Tibial artery (tissue), 4 donors: Measurements from ENCODE around the gene PHKA2.

Source experiments
- DNase-seq, 2 donors: peaks; one replicate each; pipeline ENCODE4 v3.0.0-alpha.2; 2019
- H3K27ac ChIP-seq, 2 donors: fragments of 200-600 bp; sonication (generic) in 1 of 2; 1 replicate in 1 of 2; 2 replicates in 1 of 2; pipeline ENCODE4 v1.5.1; 2018 to 2019; ENCODE audit warnings: mild to moderate bottlenecking in 1 of 2
- H3K27me3 ChIP-seq, 2 donors: fragments of 200-600 bp; sonication (generic) in 1 of 2; one replicate each; pipeline versions ENCODE4 v1.5.1 to v1.6.0; 2016 to 2019
- H3K36me3 ChIP-seq, 3 donors: fragments of 200-600 bp; sonication (generic) in 2 of 3; one replicate each; pipeline ENCODE4 v1.5.1; 2016 to 2019; ENCODE audit warnings: mild to moderate bottlenecking in 2 of 3
- H3K4me1 ChIP-seq, 4 donors: fragments of 200-600 bp; sonication (generic) in 2 of 4; 1 replicate in 3 of 4; 2 replicates in 1 of 4; pipeline ENCODE4 v1.5.1; 2016 to 2019
- H3K4me3 ChIP-seq, 2 donors: fragments of 200-600 bp; sonication (generic) in 1 of 2; 1 replicate in 1 of 2; 2 replicates in 1 of 2; pipeline ENCODE4 v1.5.1; 2018 to 2019; ENCODE audit warnings: mild to moderate bottlenecking in 2 of 2
- H3K9me3 ChIP-seq, 3 donors: fragments of 200-600 bp; sonication (generic) in 1 of 3; one replicate each; pipeline ENCODE4 v1.5.1; 2016 to 2019
- intact Hi-C: fragments of 100-400 bp; cut with DNase I; formaldehyde crosslinking; loops from one replicate; pipeline ENCODE4 v1.15.0; 2023; ENCODE audit warnings: low total_unique reads
- TF ChIP-seq, protein P1 (sequence below), 2 experiments: fragments of 200-600 bp in 1 of 2; fragments of 450-650 bp in 1 of 2; IDR thresholded peaks; one replicate each; pipeline ENCODE4 v1.5.1; 2017 to 2019; ENCODE audit warnings: antibody characterized with exemption in 2 of 2, mild to moderate bottlenecking in 1 of 2, moderate library complexity in 1 of 2

PHKA2 gene

DNA sequence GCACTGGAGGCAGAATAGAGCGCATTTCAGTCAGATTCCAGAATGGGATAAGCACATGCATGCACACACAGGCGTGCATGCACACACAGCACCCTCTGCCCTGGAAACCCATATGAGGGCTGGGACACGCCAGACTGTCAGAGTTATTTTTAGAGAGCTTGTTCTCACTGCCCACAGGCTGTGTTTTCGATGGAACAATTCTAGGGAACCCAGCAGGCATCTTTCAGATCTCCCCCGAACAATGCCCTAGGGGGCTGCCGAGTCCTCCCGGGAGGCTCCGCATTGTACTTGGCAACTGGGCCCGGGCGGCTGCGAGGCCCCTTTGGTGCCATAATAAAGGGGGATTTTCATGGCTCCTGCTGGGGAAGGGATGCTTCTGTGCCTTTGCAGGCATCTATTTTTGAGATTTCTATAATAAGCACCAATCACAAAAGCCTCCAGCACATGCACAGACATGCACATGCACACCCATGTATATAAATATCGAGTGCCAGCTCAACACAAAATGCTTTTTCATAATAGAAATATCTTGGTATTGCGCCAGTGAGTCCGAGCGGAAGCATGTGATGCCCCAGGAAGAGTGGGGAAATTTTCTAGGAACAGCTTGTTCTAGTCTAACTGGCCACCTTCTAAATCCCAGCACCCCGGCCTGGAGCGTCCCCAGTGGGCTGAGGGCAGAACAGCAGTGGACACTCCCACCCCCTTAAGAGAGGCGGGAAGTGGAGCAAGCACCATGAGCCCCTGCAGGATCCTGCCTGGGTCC, 88.5 kb downstream of the PHKA2 start:
- TF ChIP-seq, protein P1, sequence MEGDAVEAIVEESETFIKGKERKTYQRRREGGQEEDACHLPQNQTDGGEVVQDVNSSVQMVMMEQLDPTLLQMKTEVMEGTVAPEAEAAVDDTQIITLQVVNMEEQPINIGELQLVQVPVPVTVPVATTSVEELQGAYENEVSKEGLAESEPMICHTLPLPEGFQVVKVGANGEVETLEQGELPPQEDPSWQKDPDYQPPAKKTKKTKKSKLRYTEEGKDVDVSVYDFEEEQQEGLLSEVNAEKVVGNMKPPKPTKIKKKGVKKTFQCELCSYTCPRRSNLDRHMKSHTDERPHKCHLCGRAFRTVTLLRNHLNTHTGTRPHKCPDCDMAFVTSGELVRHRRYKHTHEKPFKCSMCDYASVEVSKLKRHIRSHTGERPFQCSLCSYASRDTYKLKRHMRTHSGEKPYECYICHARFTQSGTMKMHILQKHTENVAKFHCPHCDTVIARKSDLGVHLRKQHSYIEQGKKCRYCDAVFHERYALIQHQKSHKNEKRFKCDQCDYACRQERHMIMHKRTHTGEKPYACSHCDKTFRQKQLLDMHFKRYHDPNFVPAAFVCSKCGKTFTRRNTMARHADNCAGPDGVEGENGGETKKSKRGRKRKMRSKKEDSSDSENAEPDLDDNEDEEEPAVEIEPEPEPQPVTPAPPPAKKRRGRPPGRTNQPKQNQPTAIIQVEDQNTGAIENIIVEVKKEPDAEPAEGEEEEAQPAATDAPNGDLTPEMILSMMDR (IDR thresholded peaks at IDR 0.05) = peak; percentile 72 to 74
- Histone ChIP-seq H3K36me3 (peaks cover 0 to 15% (median 0%) of the 10 kb centered on the region in 3 donors), H3K27ac (peak overlapping the region; percentile 77 to 83), H3K27me3 (no peaks in the 10 kb centered on the region), H3K4me3 (peak overlapping the region; percentile 8 to 22), H3K4me1 (peaks cover 0 to 26% (median 8%) of the 10 kb centered on the region in 4 donors), H3K9me3 (no peaks in the 10 kb centered on the region)
- peak; percentile 66 to 90 for DNase-seq
- intact Hi-C loops = loop anchor here (5.0 kb wide), 1 partner anchor 488 kb away; no protein-coding TSS in a partner anchor

DNA sequence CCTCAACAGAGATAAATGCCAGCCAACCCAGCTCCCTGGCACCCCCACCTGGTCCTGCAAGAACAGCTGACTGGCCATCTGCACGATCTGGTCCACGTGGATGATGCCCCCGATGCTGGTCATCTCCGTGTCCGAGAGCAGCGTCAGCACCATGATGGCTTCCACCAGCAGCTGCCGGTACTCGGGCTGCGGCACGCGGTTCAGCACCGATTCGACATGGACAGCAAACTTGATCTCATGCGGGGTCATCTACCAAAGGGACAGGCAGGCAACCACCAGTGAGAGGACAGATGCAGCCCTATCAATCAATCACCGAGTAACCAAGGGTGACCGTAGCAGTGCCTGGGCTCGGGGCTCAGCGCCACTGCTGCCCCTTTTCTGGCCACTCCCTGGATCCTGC, 89.8 kb downstream of the PHKA2 start:
- no peaks in the 10 kb centered on the region for H3K9me3 ChIP-seq
- no peak overlapping the region for H3K4me3 ChIP-seq
- peaks cover 0 to 26% (median 8%) of the 10 kb centered on the region in 4 donors for H3K4me1 ChIP-seq
- H3K36me3 ChIP-seq = peaks cover 0 to 14% (median 0%) of the 10 kb centered on the region in 3 donors
- no peak for DNase-seq
- intact Hi-C loops = no loop called here
- H3K27ac ChIP-seq = peak overlapping the region; percentile 77 to 83
- TF ChIP-seq, protein P1 (IDR thresholded peaks at IDR 0.05) = no peak
- no peaks in the 10 kb centered on the region for H3K27me3 ChIP-seq

DNA sequence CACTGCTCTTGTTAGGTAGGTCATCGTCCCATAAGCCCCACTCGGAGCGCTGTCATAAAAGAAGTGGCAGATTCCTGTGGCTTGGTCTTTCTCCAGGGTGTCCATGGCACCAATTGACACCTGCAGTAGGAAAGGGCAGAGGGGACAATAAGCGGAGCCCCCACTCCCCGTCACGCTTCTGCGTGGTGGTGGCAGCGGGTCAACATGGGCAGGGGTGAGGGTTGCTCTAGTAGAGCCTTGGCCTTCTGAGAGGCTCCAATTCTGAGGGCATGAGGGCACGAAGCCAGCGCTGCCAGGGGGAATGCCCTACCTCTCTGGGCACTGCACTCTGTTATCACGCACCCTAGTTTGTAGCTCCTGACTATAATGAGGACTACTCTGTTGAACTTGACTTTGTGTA, 90.4 kb downstream of the PHKA2 start:
- intact Hi-C loops = no loop called here
- Histone ChIP-seq H3K9me3 (no peaks in the 10 kb centered on the region), H3K27ac (peak overlapping the region in 1 of 2 donors; percentile 83), H3K36me3 (peaks cover 0 to 8% (median 0%) of the 10 kb centered on the region in 3 donors), H3K4me3 (no peak overlapping the region), H3K4me1 (peaks cover 0 to 26% (median 8%) of the 10 kb centered on the region in 4 donors), H3K27me3 (no peaks in the 10 kb centered on the region)
- no peak for DNase-seq
- TF ChIP-seq, protein P1 (IDR thresholded peaks at IDR 0.05) = no peak

DNA sequence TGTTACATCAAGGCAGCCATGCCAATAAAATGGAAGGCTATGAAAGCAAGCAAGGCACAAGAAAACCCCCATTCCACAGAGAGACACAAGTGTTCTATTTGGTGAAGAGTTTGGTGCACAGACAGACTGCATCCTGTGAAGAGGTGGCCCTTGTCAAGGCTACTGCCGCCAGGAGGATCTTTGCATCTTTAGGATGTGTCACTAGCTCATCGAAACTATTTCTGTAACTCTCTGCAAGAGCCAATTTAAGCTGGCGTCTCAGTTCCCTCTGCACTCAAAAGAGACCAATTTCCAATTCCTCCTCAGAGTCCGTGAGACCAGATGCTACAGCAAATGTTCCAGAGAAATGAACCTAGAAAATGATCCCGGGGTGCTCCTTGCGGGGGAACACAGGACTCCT, 91.0 kb downstream of the PHKA2 start:
- DNase-seq = no peak
- TF ChIP-seq, protein P1 (IDR thresholded peaks at IDR 0.05) = no peak
- intact Hi-C loops = no loop called here
- H3K27ac ChIP-seq = no peak overlapping the region
- no peaks in the 10 kb centered on the region for H3K9me3 ChIP-seq
- peaks cover 0 to 4% (median 0%) of the 10 kb centered on the region in 3 donors for H3K36me3 ChIP-seq
- no peak overlapping the region for H3K4me3 ChIP-seq
- H3K4me1 ChIP-seq = peaks cover 0 to 26% (median 8%) of the 10 kb centered on the region in 4 donors
- no peaks in the 10 kb centered on the region for H3K27me3 ChIP-seq

DNA sequence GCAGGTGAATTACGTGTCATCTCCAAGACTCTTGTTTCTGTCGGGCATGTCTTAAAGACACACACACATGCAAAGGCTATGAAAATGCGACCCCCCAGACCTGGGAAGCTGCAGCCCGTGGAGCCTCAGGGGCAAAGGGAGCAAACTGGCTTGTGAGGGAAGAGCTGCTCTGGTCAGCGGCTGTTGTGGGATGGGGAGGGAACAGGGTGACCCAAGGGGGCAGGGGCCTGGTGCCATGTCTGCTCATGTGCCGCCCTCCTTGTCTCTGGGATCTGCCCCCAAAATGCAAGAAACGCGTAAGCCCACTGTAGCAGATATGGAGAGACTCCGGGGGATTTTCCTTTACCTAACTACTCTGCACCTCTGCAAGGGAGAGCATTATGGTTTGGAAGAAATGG, 92.4 kb downstream of the PHKA2 start:
- peaks cover 0 to 4% (median 0%) of the 10 kb centered on the region in 3 donors for H3K36me3 ChIP-seq
- no peak overlapping the region for H3K4me3 ChIP-seq
- H3K9me3 ChIP-seq = no peaks in the 10 kb centered on the region
- no peaks in the 10 kb centered on the region for H3K27me3 ChIP-seq
- peaks cover 4 to 30% (median 13%) of the 10 kb centered on the region in 4 donors for H3K4me1 ChIP-seq
- no peak overlapping the region for H3K27ac ChIP-seq
- intact Hi-C loops = no loop called here
- DNase-seq = no peak
- TF ChIP-seq, protein P1 (IDR thresholded peaks at IDR 0.05) = no peak
